ENCODE measurements around the gene POP7.

POP7 gene

DNA sequence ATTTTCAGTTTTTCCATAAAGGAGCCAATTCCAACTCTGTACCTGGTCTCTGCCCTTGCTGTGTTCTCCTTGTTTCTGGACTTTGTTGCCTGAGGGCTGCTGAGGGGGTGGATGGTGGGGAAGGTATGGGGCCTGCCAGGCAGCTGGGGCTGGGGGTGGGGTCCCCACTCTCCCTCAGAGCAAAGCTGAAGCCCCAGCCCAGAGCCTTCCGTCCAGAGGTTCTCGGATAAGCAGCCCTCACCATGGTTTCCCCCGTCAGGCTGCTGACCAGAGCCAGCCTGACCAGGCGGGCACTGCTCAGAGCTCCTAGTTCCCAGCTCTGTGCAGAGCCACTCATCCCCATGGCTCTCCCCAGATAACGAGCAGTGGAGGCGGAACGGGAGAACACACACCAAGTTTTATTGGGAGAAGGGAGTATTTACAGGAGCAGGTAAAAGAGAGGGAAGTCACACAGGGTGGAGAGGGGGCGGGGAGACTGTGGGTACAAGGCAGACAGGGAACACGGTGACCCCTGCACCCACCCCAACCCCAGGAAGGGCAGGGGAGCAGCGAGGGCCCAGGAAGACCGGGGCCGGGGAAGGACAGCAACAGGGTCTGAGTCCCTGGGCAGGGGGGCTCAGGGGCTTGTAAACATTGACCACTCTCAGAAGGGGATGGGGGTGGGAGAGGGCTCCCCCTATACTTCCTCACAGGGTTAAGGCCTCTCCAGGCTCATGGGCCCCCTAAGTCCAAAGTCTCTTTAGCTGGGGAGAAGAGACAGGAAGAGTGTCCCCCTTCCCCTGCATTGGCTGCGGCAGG is 26.6 kb upstream of the POP7 start:
- DNase-seq (ENCODE audit: low read depth in 2 of 2): no peak

DNA sequence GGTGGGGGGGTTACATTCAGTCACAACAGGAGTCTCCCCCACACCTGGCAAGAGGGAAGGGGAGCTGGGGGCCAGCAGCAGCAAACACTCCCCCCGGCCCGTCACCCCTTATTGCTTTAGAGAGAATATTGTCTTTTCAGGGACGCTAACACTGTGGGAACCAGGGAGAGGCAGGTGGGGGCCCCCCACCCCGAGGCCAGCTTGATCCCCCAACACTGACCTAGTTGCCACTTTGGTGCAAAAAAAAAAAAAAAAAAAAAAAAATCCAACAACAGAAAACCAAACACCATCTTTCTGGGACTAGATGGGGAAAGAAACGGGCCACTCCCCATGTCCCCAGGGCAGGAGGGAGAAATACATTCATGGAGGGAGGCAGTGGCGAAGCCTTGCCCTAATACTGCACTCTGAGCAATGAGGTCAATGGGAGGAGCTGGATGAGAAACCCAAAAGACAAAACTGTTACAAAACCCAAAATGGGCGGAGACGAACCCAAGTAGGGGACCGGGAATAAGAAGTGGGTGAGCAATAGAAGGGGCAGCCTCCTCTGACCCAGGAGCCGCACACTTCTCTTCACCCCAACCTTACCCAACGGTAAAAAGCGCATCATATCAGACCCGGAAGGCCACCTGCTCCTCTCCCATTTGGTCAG is 25.9 kb upstream of the POP7 start:
- no peak for DNase-seq (ENCODE audit: low read depth in 2 of 2)

DNA sequence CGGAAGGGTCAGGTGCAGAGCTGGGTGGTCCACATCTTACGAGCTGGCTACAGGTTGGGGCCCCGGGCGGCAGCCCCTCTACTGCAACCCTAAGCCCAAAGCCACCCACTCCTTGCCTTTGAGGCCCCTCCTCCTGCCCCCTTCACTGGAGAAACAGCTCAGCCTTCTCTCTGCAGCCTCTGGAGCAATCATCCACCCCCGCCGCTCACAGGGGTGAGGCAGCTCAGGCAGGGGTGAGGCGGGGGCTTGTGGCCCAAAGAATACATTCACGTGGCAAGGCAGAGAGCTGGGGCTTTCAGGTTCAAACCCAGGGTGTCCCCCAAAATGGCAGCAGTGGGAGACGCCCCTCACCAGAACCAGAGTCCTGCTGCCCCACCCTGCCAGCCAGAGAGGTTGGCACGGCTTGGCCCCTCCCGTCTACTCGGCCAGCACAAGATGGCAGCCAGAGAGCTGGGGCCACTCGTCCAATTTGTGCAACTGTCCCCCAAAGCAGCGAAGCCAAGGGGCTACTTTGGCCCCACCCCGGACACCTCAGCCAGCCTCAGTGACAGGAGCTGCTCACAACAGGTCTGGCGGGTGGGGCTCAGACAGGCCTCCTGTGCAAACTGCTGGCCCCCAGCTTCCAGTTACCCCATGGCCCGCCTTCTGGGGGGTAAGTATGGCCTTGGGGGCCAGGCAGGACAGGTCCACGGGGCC is 25.2 kb upstream of the POP7 start:
- DNase-seq (ENCODE audit: low read depth in 2 of 2): no peak

DNA sequence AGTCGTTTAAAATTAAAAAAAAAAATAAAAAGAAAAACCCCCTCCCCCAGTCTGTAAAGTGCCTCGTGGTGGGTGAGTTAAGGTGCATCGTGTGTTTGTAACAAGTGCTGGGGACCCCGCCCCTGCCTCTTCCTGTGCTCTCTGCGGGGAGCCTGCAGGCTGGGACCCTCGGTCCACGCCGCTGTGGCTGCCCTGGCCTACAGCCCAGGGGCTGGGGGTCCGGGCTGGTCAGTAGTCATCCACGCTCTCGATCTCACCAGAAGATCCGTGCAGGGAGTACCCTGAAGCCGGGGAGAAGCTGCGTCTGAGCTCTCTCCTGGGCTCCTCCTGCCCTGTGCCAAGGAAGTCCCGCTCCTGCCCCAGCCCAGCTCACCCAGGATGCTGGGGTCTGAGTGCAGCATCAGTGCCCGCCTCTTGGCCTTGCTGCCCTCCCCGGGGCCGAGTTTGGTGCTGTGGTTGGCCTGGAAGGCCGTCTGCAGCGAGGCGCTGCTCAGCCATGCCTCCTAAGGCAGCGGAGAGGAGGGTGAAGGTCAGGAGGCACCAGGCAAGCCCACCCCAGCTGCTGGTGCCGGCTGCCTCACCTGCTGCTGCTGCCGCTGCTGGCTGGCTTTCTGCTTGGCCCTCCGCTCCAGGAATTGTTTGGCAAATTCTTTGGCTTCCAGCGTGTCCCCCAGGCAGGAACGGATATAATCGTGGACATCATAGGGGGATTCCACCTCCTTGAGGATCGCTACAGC is 24.3 kb upstream of the POP7 start:
- DNase-seq (ENCODE audit: low read depth in 2 of 2): no peak

DNA sequence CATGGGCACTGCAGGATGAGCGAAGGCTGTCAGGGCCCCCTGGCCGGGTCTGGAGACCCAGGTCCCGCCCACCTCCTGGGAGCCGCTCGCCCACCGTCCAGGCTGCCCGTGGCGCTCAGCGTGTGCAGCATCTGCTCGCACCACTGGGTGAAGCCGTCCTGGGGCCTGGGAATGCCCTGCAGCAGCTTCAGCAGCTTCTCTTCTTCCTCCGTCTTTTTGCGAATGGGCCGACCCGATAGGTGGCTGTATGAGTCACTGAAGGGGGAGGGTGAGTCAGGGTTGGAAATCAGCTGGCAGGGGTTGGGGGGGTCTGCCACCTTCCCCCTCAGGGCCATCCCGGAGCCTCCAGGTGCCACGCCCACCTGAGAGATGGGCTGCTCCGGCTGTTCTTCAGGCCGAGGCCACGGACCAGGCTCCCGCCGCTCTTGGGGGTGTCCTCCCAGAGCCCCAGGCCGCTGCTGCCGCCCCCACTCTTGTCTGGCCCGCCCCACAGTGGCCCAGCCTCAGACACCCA is 23.6 kb upstream of the POP7 start:
- no peak for DNase-seq (ENCODE audit: low read depth in 2 of 2)

DNA sequence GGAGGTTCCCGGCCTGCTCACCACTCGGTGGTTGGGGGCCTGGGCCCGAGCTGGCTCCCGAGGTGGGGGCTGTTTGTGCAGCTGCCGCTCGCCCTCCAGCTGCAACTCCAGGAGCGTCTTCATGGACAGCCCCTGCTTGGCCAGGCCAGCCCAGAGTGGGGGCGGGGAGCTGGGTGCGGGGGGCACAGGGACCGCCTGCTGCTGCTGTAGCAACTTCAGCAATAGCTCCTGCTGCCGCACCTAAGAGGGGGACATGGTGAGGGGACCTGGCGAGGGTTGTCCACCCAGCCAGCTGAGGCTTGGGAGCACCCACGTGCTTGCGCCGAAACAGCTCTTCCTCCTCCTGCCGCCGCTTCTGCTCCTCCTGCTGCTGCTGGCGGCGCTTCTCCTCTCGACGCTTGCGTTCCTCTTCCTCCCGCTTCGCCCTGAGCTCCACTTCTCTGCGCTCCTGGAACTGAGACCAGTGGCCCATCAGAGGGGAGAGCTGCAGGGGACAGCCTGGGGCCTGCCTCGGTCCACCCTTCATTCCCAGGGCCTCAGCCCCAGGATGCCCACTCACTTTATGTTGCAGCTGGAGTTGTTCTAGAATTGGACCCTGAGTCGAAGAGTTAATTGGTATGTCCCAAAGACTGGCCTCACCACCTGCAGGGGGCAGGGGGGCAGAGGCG is 22.8 kb upstream of the POP7 start:
- no peak for DNase-seq (ENCODE audit: low read depth in 2 of 2)

DNA sequence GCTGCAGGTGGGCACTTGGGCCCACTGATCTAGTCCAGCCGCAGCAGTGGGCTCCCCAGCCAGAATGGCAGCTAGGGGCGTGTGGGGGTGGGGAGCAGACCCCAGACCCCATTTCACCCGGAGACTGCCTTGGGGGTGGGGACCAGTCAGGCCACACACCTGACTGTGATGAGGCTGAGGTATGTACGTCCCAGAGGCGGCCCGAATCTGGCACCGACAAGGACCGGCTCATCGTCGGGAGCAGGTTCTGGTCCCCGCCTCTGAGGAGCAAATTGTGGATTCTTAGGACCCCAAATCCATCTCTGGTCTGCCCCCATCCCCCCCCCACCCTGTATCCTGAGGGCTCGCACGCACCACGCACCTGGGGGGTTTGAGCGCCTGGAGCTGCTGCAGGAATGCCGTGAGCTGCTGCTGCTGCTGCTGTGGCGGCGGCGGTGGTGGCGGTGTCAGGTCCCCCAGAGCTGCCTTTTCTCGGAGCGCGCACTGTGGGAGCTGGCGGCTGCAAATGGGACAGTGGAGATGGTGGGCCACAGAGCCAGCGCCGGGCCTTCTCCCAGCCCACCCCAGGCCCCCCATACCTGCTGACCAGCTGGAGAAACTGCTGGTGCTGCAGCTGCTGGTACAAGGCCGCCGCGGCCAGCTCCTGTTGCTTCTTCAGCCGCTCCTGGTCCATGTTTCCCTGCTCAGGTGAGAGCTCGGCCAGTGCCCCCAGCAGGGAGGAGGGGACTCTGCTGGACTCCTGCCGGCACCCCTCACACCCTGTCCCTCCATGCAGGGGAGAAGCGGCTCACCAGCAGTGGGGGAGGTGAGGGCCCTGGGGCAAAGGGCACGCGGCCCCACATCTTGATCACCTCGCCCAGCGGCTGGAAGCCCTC is 22.0 kb upstream of the POP7 start:
- no peak for DNase-seq (ENCODE audit: low read depth in 2 of 2)

DNA sequence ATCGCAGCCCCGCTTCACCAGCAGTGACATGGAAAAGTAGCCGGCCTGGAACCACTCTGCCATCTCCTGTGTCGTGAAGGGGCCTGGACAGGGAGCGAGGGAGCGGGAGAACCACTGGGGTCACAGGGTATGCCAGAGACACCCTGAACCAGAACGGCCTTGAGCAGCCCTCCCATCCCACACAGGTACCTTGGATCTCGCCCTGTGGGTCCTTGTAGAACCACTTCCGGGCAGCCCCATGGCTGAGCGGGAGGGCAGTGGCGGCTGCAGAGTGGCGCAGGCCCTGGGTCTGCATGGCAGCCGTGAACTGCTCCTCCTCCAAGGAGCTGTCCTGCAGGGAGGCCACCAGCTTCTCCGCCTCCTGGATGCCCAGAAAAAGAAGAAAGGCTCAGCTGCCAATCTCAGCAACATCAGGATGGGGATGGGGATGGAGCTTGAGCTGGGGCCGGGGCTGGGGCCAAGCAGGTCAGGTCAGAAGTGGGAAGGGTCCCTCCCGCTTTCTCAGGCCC is 21.3 kb upstream of the POP7 start:
- no peak for DNase-seq (ENCODE audit: low read depth in 2 of 2)

DNA sequence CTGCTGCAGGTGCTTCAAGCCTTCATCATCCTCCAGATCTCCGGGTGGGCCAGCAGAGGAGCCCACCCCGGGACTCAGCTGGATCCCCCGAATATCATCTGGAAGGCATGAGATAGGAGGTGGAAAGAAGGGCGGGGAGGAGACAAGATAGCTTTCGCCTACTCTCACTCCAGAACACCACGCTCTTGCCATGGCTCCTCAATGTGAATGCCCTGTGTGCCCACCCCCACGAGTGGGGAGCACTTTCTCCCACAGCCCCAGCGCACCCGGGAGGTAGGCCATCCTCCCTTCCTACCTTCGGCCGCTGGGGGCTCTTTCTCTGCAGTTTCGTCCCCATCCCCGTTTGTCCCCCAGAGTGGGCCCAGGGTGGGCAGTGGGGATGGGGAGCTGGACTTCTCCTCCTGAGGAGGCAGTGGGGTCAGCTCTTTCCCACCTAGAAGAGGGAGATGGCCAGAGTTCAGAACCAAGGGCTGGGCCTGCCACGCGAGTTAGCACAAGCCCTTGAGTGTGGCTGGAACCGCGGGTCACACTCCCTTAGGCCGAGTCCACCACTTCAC is 20.8 kb upstream of the POP7 start:
- no peak for DNase-seq (ENCODE audit: low read depth in 2 of 2)

DNA sequence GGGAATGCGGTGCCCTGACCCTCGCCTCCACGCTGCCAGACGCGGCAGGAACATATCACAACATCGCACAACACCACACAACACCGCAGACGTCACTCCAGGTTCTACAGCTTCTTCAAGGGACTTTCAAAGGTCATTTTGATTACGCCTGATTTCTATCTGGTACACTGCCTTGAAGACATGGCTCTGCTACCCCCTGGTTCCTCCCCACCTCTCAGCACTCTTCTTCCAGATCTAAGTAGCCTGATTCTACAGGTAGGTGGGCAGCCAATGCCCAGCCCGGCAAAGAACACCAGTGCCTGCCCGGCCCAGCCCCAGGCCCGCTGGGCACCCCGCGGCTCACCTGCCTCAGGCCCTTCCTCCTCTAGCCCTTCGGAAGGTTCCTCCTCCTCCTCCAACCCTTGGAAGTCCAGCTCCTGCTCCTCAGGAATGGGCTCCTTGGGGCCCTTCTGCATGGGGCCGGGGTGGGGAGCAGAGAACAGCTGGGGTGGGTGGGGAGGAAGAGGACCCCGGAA is 20.2 kb upstream of the POP7 start:
- no peak for DNase-seq (ENCODE audit: low read depth in 2 of 2)

DNA sequence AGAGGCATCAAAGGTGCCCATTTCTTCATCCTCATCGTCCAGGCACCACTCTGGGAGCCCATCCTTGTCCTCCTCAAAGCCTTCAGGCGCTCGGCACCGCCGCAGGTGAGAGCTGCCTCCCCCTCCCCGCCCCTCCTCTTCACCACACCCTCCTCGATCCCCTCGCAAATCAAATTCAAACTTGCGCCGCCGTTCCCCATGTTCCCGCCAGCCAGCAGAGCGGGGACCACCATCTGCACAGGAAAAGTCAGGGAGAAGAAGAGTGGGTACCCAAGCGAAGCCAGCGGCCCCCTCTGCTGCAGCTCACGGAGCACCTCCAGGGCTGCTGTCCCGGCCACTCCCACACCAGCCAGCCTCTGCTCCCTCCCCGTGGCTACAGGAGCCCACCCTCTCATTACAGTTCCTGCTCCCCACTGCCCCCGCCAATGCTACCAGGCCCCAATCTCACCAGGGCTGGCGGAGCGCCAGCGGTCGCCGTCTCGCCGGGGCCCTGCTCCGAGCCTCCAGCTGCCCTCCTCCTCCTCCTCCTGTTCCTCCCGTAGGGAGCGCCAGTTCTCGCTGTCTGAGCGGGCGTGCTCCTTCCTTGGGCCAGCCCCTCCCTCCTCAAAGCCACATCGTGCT is 19.6 kb upstream of the POP7 start:
- no peak for DNase-seq (ENCODE audit: low read depth in 2 of 2)

DNA sequence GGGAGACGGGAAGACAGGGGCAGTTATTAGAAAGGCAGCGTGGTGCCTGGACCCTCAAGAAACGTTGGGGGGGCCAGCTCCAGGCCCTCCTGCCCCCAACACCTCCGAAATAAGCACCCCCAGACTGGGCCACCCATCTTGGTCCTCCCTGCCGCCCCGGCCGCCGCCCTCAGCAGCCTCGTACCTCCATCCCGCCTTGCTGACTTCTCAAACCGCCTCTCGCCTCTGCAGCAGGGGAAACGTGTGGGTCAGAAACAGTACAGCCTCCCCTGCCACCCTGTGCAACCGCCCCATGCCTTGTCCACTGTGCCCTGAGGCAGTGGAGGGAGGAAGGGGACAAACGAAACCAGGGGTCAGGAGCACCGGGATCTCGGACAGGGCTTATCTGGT is 19.1 kb upstream of the POP7 start:
- no peak for DNase-seq (ENCODE audit: low read depth in 2 of 2)

DNA sequence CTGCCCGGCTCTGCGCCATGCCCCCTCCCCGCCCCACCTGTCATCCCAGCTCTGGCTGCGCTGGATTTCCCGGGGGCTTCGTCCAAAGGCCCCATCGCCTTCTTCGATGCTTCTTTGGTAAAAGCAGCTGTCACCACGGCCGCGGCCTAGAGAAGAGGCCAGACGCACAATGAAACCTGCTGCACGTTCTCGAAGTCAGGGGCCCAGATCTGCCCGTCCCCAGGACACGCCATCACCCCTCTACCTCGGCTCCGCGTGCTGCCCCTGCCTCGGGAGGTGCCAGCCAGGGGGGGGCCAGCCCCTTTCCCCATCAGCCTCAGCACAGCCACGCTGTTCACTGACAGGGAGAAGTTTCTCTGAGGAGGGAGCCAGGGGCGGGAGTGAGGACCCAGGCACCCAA is 18.7 kb upstream of the POP7 start:
- DNase-seq (ENCODE audit: low read depth in 2 of 2): no peak

DNA sequence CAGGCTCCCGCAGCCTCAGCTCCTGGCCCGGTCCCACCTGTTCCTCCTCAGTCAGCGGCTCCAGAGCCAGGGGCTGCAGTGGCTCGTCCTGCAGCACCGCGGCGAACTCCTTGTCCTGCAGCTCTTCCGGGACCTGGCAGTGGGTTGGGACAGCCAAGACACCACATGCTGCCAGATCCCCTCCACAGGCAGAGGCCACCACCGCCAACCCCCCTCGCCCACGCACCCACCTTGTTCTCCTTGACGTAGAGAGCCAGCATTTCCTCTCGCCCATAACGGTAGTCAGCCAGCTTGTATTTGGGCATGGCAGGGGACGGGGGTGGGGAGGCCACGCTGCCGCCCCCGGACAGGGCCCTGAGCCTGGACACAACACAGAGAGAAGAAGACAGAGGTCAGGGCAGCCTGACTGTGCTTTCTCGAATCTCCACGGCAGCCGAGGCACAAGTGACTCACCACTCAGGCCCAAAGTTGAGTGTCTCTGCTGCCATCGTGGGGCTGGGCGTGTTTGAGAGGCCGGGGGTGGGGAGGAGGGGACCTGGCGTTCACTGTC is 18.1 kb upstream of the POP7 start:
- no peak for DNase-seq (ENCODE audit: low read depth in 2 of 2)

DNA sequence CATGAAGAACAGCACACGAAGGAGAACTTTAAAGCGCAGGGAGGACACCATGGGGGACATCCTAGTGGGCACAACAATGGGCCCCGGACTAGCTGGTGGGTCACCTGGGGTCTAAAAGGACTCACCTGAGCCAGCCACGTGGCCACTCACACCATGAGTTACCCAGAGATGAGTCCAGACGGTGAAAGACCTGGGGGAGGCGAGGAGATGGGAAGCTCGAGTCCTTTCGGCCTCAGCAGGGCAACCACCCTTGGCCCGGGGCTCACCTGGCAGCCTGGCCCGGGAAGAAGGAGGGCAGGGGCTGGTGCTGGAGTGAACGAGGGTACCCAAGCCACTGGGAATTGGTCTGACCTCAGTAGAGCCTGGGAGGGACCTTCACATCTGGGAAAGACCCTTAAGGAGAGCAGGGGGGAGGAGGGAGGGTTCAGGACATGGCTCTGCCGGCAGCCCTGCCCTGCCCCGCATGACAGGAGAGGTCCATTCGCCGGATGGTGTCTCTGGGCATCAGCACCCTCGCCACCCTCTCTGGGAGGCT is 17.5 kb upstream of the POP7 start:
- DNase-seq (ENCODE audit: low read depth in 2 of 2): no peak

DNA sequence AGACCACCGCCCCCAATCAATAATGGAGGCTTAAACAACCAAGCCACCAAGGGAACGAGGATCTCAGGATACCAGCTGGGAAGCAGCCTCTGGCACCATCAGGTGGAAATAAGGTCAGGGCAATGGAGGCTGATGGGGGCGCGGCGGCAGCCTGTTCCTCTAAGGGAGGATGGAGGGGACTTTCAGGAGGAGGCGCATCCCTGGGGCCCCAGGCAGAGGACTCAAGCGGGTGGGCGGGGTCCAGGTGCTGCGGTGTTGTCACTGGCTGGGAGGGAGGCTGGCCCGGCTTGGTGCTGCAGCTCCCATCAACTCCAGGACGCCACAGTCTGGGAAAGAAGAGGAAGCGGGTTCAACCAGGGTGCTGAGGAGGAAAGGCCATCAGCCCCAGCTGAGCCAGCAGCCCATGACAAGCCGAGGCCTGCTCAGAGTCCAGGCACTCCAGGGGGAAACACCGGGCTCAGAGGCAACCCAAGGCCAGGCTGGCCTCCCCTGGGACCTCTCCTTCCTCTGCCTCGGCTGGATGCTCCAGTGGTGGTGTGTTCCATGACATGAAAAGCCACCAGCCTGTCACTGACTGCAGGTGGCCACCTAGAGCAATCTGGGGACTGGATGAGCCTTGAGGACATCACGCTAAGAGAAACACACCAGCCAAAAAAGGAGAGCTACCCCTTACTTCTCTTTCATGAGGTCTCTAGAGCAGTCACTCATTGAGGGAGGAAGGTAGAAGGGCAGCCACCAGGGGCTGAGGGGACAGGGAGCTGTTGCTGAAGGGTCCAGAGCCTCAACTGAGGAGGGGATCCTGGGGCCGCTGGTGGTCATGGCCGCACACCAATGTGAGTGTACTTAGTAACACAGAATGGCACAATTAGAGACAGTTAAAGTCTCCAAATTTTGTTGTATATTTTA is 16.4 kb upstream of the POP7 start:
- DNase-seq (ENCODE audit: low read depth in 2 of 2): no peak

DNA sequence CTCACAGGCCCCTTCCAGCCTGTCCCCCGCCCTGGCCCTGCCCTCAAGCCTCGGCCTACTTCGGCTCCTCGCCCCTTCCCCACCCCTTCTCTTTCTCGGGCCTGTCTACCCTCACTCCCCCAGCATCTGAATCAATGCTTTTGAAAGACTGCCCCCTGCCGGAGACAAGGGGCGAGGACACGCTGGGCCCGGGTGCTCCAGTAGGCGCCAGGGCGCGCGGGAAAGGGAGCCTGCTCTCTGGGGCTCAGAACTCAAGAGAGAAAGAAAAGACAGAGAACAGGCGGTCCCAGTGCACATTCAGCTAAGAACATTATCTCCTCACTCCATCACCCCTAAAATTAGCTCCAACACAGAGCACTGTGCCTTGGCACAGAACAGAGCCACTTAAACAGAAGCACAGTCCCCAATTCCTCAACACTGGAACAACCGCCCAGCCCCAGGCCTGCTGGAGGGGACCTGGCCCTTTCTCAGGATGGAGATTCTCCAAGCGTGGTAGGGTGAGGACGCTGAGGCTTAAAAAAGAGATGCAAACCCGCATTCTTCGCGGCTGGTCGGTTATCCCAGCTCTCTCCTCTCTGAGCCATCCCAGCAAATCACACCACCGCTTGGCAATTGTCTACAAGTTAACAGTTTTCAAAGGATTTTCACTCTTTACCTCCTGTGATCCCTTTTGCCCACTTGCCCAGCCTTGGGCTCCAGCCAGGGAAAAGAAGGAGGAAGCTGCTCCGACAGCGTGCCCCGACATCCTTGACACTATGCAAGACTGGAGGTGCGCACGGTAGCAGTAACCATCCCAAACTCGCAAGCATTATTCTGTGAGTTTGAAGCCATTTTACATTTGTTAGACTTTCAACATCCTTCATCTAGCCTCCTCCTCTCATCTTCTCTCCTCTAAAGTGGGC is 14.0 kb upstream of the POP7 start:
- peak; percentile 65 to 79 for DNase-seq (ENCODE audit: low read depth in 2 of 2)
